GM12878 (cell line): ENCODE data around the gene MVB12B.

Experiments used
- CTCF ChIP-seq, 3 experiments: IDR thresholded peaks in 2 of 3; conservative IDR thresholded peaks in 1 of 3; 2 replicates each; pipeline ENCODE4 v1.5.1; 2011; ENCODE audit warnings: low read depth in 3 of 3, low read length in 3 of 3, mild to moderate bottlenecking in 3 of 3, control low read depth in 2 of 3, moderate library complexity in 2 of 3, inconsistent platforms in 1 of 3, mixed read lengths in 1 of 3; ENCODE audit not compliant: control insufficient read depth in 2 of 3, insufficient read depth in 1 of 3; ENCODE audit errors: extremely low read depth in 1 of 3
- EP300 ChIP-seq, 2 experiments: fragments of 150-350 bp in 1 of 2; IDR thresholded peaks; 2 replicates each; pipeline ENCODE4 v1.6.1; 2011 to 2012; ENCODE audit warnings: low read depth in 2 of 2, low read length in 2 of 2, borderline replicate concordance in 1 of 2, improper control_type of control experiment in 1 of 2, inconsistent platforms in 1 of 2; ENCODE audit not compliant: control insufficient read depth in 1 of 2
- EZH2 ChIP-seq: IDR thresholded peaks from 2 replicates; pipeline ENCODE4 v1.6.1; 2012; ENCODE audit warnings: low read depth, mild to moderate bottlenecking, control low read depth, inconsistent platforms, low read length, borderline replicate concordance; ENCODE audit not compliant: control insufficient read depth
- POLR2A ChIP-seq: IDR thresholded peaks from 2 replicates; pipeline ENCODE4 v1.6.1; 2011; ENCODE audit warnings: low read depth, mild to moderate bottlenecking, low read length
- POLR2AphosphoS5 ChIP-seq: IDR thresholded peaks from 2 replicates; pipeline ENCODE4 v1.6.1; 2011; ENCODE audit warnings: mild to moderate bottlenecking, low read length, inconsistent platforms
- SUZ12 ChIP-seq: fragments of 200-600 bp; sonication (generic); IDR thresholded peaks from one replicate; pipeline ENCODE4 v1.6.1; 2018; ENCODE audit warnings: antibody characterized with exemption, mild to moderate bottlenecking; ENCODE audit not compliant: unreplicated experiment

GRCh38 chr9:126342621-126343031 is 16.0 kb downstream of the MVB12B start:
- TF ChIP-seq POLR2A (no peak), CTCF (IDR thresholded peaks at IDR 0.05 in 2 of 3, conservative IDR thresholded peaks at IDR 0.05 in 1 of 3; ENCODE audit: control insufficient read depth in 2 of 3, extremely low read depth in 1 of 3, insufficient read depth in 1 of 3, low read depth in 3 of 3, low read length in 3 of 3) (no peak), POLR2AphosphoS5 (no peak), EZH2 (no peak), SUZ12 (no peak), EP300 (IDR thresholded peaks at IDR 0.05; ENCODE audit: borderline replicate concordance in 1 of 2, control insufficient read depth in 1 of 2, low read depth in 2 of 2, low read length in 2 of 2) (no peak)
